ENCODE measurements around the gene HRAS.
A peak's percentile ranks its signal among the peaks of the same experiment; 100 is the strongest.

Gene HRAS

GRCh38 chr11:565921-566509, 30.6 kb upstream of the HRAS start:
- Histone ChIP-seq H3K27me3 (ENCODE audit: insufficient read depth, low read length) (no peaks in the 10 kb centered on the region; the same call in 1 of the 2 replicates), H3K9me3 (ENCODE audit: insufficient read depth, low read depth, low read length) (no peaks in the 10 kb centered on the region), H3K4me3 (ENCODE audit: low read length) (no peak overlapping the region), H3K36me3 (ENCODE audit: insufficient read depth, low read length) (peaks cover 13% of the 10 kb centered on the region; the same call in 1 of the 2 replicates), H3K9ac (ENCODE audit: low read depth, low read length) (no peak overlapping the region), H3K27ac (ENCODE audit: low read depth, low read length) (peak overlapping the region; percentile 45; the same call in 1 of the 2 replicates), H3K4me1 (ENCODE audit: insufficient read depth, low read length) (peaks cover 8% of the 10 kb centered on the region; the same call in 1 of the 2 replicates)
- 75% methylated on average over 12 of the region's 12 CpGs for WGBS

GRCh38 chr11:563812-564578, 28.6 kb upstream of the HRAS start:
- WGBS, result 96% methylated on average over 12 of the region's 12 CpGs
- H3K27me3 ChIP-seq (ENCODE audit: insufficient read depth, low read length), result no peaks in the 10 kb centered on the region; the same call in 1 of the 2 replicates
- peaks cover 13% of the 10 kb centered on the region; the same call in 1 of the 2 replicates for H3K36me3 ChIP-seq (ENCODE audit: insufficient read depth, low read length)
- no peak overlapping the region for H3K4me3 ChIP-seq (ENCODE audit: low read length)
- H3K9ac ChIP-seq (ENCODE audit: low read depth, low read length), result no peak overlapping the region
- H3K4me1 ChIP-seq (ENCODE audit: insufficient read depth, low read length), result peaks cover 8% of the 10 kb centered on the region; the same call in 1 of the 2 replicates
- H3K27ac ChIP-seq (ENCODE audit: low read depth, low read length), result no peak overlapping the region
- H3K9me3 ChIP-seq (ENCODE audit: insufficient read depth, low read depth, low read length), result no peaks in the 10 kb centered on the region

- H3K4me1 ChIP-seq (ENCODE audit: insufficient read depth, low read length), result peaks cover 8% of the 10 kb centered on the region; the same call in 1 of the 2 replicates
- H3K36me3 ChIP-seq (ENCODE audit: insufficient read depth, low read length), result peaks cover 13% of the 10 kb centered on the region; the same call in 1 of the 2 replicates
- H3K9ac ChIP-seq (ENCODE audit: low read depth, low read length), result no peak overlapping the region
- H3K9me3 ChIP-seq (ENCODE audit: insufficient read depth, low read depth, low read length), result no peaks in the 10 kb centered on the region
- H3K27ac ChIP-seq (ENCODE audit: low read depth, low read length), result no peak overlapping the region
- H3K27me3 ChIP-seq (ENCODE audit: insufficient read depth, low read length), result peaks cover 1% of the 10 kb centered on the region; the same call in 1 of the 2 replicates
- whole genome bisulfite sequencing, result 95% methylated on average over 18 of the region's 18 CpGs
- H3K4me3 ChIP-seq (ENCODE audit: low read length), result no peak overlapping the region
Observed at GRCh38 chr11:563066-563811, 27.9 kb upstream of the HRAS start.

- Histone ChIP-seq H3K4me1 (ENCODE audit: insufficient read depth, low read length) (peaks cover 8% of the 10 kb centered on the region; the same call in 1 of the 2 replicates), H3K36me3 (ENCODE audit: insufficient read depth, low read length) (peaks cover 13% of the 10 kb centered on the region; the same call in 1 of the 2 replicates), H3K27me3 (ENCODE audit: insufficient read depth, low read length) (peaks cover 12% of the 10 kb centered on the region), H3K27ac (ENCODE audit: low read depth, low read length) (no peak overlapping the region), H3K4me3 (ENCODE audit: low read length) (peak overlapping the region; percentile 87), H3K9ac (ENCODE audit: low read depth, low read length) (no peak overlapping the region), H3K9me3 (ENCODE audit: insufficient read depth, low read depth, low read length) (no peaks in the 10 kb centered on the region)
- 93% methylated on average over 29 of the region's 29 CpGs for WGBS
Observed at GRCh38 chr11:562046-562645, 26.8 kb upstream of the HRAS start.

GRCh38 chr11:561148-562003, 26.0 kb upstream of the HRAS start:
- Histone ChIP-seq H3K36me3 (ENCODE audit: insufficient read depth, low read length) (peaks cover 11% of the 10 kb centered on the region; the same call in 1 of the 2 replicates), H3K4me3 (ENCODE audit: low read length) (peak overlapping the region; percentile 87), H3K9me3 (ENCODE audit: insufficient read depth, low read depth, low read length) (no peaks in the 10 kb centered on the region), H3K4me1 (ENCODE audit: insufficient read depth, low read length) (peaks cover 13% of the 10 kb centered on the region; the same call in 1 of the 2 replicates), H3K27ac (ENCODE audit: low read depth, low read length) (no peak overlapping the region), H3K27me3 (ENCODE audit: insufficient read depth, low read length) (peaks cover 20% of the 10 kb centered on the region), H3K9ac (ENCODE audit: low read depth, low read length) (peak overlapping the region; percentile 56)
- 9% methylated on average over 67 of the region's 67 CpGs for WGBS

GRCh38 chr11:560305-561147, 25.1 kb upstream of the HRAS start, which contains the start of the genes LMNTD2 and RASSF7:
Gene LMNTD2, minus strand, starts transcription at chr11:560738. Its CDS starts 22 bp downstream, at chr11:560716.
Gene RASSF7, plus strand, starts transcription at chr11:560970. Its CDS starts 799 bp downstream, at chr11:561769.
- Histone ChIP-seq H3K9ac (ENCODE audit: low read depth, low read length) (peak within 1 kb of the TSS; percentile 56), H3K4me3 (ENCODE audit: low read length) (peak within 1 kb of the TSS; percentile 87), H3K27ac (ENCODE audit: low read depth, low read length) (peak within 1 kb of the TSS; percentile 62; the same call in 1 of the 2 replicates), H3K4me1 (ENCODE audit: insufficient read depth, low read length) (0 out of 2 replicates have a peak, but pooled peaks cover 10% of the 10 kb centered on the region), H3K9me3 (ENCODE audit: insufficient read depth, low read depth, low read length) (no peaks in the 10 kb centered on the region), H3K36me3 (ENCODE audit: insufficient read depth, low read length) (peaks cover 11% of the 10 kb centered on the region; the same call in 1 of the 2 replicates), H3K27me3 (ENCODE audit: insufficient read depth, low read length) (peaks cover 28% of the 10 kb centered on the region)
- WGBS, result 2% methylated on average over 95 of the region's 95 CpGs

- H3K4me1 ChIP-seq (ENCODE audit: insufficient read depth, low read length), result 0 out of 2 replicates have a peak, but pooled peaks cover 9% of the 10 kb centered on the region
- H3K9ac ChIP-seq (ENCODE audit: low read depth, low read length), result peak overlapping the region; percentile 54; the same call in 1 of the 2 replicates
- H3K27ac ChIP-seq (ENCODE audit: low read depth, low read length), result no peak overlapping the region; the same call in 1 of the 2 replicates
- peaks cover 33% of the 10 kb centered on the region for H3K27me3 ChIP-seq (ENCODE audit: insufficient read depth, low read length)
- 60% methylated on average over 17 of the region's 18 CpGs for WGBS
- peak overlapping the region; percentile 61 for H3K4me3 ChIP-seq (ENCODE audit: low read length)
- H3K9me3 ChIP-seq (ENCODE audit: insufficient read depth, low read depth, low read length), result no peaks in the 10 kb centered on the region
- peaks cover 11% of the 10 kb centered on the region; the same call in 1 of the 2 replicates for H3K36me3 ChIP-seq (ENCODE audit: insufficient read depth, low read length)
Observed at GRCh38 chr11:559712-560304, 24.4 kb upstream of the HRAS start.

GRCh38 chr11:559020-559620, 23.7 kb upstream of the HRAS start:
- Histone ChIP-seq H3K9me3 (ENCODE audit: insufficient read depth, low read depth, low read length) (no peaks in the 10 kb centered on the region), H3K9ac (ENCODE audit: low read depth, low read length) (no peak overlapping the region), H3K27ac (ENCODE audit: low read depth, low read length) (no peak overlapping the region), H3K4me1 (ENCODE audit: insufficient read depth, low read length) (0 out of 2 replicates have a peak, but pooled peaks cover 9% of the 10 kb centered on the region), H3K4me3 (ENCODE audit: low read length) (no peak overlapping the region), H3K27me3 (ENCODE audit: insufficient read depth, low read length) (peaks cover 37% of the 10 kb centered on the region), H3K36me3 (ENCODE audit: insufficient read depth, low read length) (peaks cover 9% of the 10 kb centered on the region; the same call in 1 of the 2 replicates)
- WGBS, result 88% methylated on average over 15 of the region's 15 CpGs

All from HUES64 (cell line).